TTC549 (cell line): ENCODE results near the gene CDC42BPG.

Experiments
- FAIRE-seq: peaks from 2 replicates; lab custom pipeline; 2012; peaks lifted over from hg19 to GRCh38; lab: Jason Lieb, UNC

The CDC42BPG gene

DNA sequence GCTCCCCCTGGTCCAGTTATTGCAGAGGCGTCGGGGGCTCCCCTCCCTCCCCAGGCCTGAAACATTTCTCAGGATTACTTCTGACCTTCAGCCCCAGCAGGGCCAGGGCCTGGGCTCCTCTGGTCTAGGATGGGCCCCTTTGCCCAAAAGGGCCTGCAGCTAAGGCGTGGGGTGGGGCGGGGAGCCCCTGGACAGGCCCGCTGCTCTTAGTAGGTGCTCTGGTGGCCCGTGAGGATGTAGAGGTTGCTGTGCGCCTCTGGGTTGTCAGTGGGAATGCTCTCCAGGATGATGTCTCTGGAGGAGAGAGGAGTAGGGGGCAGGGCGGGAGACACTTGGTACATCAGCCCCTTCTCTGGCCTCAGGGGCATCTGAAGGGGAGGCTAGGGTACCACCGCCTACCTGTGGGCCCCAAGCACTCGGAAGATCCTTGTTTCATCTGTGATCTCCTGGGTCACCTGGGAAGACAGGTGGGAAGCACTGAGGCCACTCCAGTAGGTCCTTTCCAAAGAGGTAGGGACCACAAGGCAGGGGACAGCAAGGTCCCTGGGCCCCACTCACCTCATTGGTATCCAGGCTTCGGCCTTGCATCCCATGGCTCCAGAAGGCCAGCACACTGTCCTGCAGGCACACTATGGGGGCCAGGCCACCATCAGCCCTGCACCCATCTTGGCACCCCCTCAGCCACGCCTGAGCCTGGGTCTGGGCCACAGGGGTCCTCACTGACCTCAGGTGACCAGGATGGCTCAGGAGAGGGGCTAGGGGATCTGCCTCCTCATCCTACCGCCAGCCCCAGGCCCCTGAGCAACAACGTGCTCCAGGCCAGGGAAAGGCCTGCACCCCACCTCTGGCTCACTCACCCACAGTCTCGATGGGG is 54.9 kb downstream of the CDC42BPG start:
- FAIRE-seq = no peak

DNA sequence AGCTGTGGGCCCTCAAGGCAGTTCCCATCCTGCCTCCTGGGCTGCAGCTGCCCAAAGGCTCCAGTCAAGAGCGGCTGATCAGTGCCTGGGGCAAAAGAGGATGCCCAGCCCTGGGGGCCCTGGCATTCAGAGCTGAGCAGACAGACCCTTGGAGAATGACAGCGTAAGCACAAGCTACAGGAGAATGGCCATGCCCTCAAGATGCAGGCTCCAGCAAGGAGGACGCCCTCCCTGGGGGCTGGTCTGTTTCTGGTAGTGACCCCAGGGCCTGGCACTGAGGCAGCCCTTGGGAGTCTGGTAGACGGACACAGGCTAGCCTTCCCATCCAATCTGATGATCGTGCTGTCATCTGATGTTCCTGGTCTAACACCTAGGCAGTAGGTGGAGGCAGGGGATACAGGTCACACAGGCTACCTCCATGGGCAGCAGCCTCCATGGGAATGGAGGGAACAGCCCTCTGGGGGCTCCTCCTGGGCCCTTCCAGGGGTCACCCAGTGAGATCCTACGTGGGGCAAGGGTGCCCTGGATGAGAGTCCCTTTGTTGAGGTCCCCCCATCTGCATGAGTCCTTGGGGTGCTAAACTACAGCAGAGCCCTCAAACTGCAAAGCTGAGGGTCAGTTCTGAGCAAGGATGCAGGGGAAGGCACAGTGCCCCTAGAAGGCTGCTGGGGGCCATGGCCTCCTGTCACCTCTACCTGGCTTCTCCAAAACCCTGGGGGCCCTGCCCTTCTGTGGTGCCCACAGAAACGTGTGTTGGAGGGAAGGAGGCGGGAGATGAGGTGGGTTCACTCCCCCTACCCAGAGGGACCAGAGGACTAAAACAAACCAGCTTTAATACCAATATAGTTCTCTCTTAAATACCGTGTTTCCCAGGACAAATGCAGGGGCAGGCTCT is 55.9 kb downstream of the CDC42BPG start:
- FAIRE-seq = no peak

DNA sequence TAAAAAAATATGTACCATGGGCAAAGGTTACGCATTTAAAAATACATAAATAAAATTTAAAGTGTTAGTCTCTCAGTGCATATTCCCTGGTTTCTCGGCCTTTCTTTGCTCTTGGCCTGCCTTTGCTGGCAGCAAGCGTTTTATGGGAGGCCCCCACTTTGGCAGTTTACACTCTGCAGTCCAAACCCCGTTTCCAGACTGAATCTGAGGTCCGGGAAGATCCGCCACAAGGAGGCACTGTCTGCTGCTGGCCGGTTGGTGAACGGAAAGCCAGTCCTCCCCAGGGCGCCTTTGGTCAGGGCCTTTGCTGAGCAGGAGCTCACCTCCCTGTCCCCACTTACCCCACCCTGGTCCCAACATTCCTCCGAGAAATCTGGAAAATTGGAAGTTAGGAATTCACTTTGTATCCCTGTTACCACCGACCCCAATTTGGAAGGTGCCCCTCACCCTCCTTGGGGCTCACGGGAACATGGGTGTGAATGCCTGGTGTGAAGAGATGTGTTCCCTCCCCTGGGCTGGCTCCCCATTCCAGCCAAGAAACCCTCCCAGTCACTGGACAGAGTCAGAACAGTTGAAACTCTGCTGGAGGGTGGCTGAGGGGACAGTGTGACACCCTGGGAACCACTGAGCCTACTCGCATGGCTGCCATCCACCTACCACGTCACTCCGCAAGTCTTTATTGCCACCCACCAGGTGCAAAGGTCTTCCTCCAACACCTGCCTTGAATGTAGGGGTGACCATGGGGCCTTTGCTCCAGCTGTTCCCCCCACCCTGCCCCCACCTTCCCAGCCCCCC is 56.7 kb downstream of the CDC42BPG start:
- no peak for FAIRE-seq

DNA sequence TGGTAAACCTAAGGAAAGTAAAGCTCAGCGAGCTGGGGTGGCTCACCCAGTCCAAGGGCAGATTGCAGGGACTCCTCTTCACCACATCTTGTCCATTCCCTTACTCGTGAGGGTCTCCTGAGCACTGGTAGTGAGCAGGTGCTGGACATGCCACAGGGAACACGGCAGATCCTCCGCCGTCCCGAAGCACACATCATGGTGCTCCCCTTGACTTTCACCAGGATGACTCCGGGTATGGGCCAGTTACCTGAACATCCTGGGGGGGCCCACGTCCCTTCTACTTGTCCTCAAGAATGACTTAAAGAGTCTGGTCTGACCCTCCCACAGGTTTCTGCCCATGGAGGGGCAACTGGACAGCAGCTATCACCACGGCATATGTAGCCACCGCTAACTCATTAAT is 58.1 kb downstream of the CDC42BPG start:
- FAIRE-seq = no peak

DNA sequence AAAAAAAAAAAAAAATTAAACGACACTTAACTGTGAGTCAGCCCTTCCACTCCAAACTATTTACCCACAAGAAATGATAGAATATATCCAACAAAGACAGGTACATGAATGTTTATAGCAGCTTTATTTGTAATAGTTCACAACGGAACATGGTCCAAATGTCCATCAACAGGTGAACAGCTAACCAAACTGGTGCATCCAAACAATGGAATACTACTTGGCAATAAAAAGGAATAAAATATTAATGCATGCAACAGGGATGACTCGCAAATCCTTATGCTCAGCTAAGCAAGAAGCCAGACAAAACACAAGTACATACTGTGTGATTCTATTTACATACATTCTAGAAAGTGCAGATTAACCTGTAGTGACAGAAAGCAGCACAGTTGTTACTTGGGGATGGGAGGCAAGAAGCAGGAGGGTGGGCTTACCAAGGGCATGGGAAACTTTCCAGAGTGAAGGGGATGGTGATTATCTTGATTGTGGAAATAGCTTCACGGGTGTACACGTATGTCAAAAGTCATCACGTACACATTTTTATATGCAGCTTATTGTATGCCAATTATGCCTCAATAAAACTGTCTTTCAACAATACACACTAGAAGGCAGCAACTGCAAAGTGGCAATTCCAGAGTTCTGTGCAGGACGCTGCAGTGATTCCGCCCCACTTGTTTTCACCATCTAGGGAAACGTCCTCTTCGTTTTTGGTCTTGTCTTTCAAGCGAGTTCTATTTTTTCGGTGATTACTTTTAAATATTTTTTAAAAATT is 59.5 kb downstream of the CDC42BPG start:
- no peak for FAIRE-seq

DNA sequence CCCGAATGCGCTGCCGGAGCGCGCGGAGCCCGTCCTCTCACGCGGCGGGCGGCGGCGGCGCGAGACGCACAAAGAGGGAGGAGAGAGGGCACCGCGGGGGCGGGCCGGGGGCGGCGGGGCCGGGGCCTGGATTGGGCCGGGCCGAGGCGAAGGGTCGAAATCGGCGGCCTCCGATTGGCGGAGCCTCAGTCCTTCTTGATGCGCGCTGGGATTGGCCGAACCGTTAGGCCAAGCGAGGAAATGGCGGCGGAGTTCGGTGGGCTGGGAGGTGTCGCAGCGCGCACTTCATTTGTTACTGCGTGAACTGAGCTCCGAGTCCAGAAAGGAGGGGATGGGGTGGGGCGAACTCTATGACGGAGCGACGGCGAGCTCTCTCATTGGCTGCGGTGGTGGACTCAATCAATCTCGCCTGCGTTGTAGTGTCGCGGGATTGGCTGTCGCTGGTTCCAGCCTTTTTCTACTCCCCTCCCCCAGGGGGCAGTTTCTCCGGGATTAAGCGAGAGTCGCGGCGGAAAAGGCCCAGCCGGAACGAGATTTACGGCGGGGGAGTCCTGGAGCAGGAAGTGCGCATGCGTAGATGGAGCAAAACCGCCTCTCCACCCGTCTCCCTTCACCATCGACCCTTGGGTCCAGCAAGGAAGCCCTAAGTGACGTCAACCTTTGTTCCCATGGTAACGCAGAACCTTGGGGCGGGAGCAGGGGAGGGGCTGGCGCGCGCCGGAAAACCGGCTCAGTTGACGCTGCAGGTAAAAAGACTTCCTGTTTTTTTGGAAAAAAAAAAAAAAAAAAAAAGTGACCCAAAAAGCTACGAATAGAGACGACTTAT is 65.8 kb downstream of the CDC42BPG start, which contains the start of gene SF1:
SF1 (minus strand) TSS at position 70 of the 826 bp plus-strand sequence. CDS start 150 bp downstream, outside the sequence.
- FAIRE-seq = peak; percentile 97

DNA sequence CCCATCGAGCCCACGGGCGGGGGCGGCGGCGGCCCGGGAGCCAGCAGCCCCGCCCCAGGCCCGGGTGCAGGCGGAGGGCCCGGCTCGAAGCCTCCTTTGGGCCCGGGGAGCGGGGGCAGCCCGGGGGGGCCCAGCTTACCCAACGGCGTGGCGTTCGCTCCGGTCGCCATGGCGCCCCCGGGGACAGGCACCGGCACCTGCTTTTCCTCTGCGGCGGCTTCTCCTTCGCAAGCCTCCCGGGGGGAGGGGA is 66.3 kb downstream of the CDC42BPG start:
- no peak for FAIRE-seq

DNA sequence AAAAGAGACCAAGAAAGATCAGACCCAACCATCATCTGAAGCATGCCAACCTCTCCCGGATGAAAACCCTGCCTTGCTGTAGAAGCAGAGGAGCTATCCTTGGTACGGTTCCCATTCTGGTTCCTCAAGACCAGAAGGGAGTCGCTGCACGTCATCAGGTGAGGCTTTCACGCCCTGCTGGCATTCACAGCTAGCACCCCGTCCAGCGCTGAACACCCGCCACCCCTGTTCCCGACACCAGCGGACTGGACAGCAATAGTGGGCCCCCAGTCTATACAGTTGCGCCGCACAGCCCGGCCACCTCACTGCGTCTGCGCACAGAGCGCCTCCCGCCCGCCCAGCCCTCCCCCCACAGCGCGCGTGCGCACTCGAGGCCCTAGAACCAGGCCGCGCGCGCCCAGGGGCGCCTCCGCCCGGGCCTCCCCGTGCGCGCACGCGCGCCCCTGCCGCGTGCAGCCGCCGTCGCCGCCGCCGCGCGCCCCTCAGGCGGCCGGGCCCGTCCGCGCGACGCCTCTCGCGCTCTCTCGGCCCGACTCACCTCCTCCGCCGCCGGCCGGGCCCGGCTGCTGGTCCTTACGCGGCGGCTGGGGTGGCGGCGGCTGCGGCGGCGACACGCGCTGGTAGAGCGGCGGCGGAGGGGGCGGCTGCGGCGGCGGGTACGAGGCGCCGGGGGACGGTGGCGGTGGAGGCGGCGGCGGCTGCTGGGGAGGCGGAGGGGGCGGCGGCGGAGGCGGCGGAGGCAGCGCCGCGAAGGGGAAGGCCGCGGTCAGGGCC is 66.8 kb downstream of the CDC42BPG start:
- FAIRE-seq = no peak

DNA sequence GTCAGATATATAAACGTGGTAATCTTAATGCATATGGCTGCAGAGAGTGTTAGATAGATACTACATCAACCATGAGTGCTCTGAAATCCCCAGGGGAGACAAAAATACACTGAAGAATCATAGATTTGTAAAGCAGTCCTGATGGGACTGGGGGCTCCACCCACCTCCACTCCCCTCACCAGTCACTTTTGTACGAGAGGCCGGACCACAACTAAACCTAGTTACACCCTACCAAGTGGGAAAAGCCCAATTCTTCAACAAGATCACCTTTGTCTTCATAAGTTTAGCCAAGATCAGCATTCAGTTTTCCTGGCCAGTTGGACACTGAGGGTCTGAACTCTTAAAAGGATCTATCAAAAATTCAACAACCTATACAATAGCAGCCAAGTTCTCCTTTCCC is 67.6 kb downstream of the CDC42BPG start:
- FAIRE-seq = no peak

DNA sequence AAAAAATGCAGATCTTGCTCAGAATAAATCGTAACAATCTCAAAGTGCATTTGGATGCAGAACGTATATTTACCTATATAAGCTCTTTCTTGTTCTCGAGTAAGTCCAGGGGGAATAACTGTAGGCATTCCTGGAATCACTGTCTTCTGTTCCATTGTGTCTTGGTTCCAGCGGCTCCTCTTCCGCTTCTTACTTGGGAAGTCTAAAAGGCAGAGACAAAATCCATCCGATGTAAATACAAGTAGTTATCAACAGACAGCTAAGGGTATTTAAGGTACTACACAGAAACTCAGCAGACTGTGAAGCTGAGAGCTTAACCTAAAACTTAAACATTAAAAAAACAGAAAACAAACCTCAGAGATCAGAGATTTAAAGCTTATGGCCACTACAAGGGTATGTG is 68.0 kb downstream of the CDC42BPG start:
- FAIRE-seq = no peak

DNA sequence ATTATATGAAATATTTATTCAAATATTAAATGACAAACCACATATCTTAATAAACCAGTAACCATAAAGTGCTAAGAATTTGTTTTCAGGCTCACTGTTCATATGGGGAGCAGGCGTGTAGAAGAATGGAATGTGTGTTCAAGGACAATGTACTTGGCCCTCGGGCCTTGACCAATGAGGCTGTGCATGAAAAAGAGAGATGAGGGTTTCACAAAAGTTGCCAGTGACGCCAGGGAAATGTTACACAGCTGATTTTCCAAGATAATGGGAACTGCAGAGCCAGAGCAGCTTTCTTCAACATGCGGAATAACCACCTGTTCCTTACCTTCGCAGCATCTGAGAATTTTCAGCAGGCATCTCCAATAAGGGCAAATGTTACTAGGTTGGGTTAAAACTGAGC is 70.3 kb downstream of the CDC42BPG start:
- FAIRE-seq = no peak
